GM15510 (cell line): ENCODE results near the gene FAM117A.

ENCODE experiments used
- POLR2A ChIP-seq: IDR thresholded peaks from 3 replicates; pipeline ENCODE4 v1.6.1; 2011; ENCODE audit warnings: borderline replicate concordance; ENCODE audit not compliant: insufficient read length; ENCODE audit errors: extremely low read depth

Gene FAM117A

GRCh38 chr17:49687878-49688491, 75.9 kb downstream of the FAM117A start:
- no peak for TF ChIP-seq POLR2A

GRCh38 chr17:49681106-49681979, 82.6 kb downstream of the FAM117A start:
- TF ChIP-seq POLR2A: no peak

- no peak for TF ChIP-seq POLR2A
Observed at GRCh38 chr17:49680314-49680713, 83.6 kb downstream of the FAM117A start.

- peak; percentile 62 for TF ChIP-seq POLR2A
Observed at GRCh38 chr17:49677933-49678847, 85.7 kb downstream of the FAM117A start, which contains the start of gene SPOP. Gene SPOP, minus strand, starts transcription at chr17:49678097. Its CDS starts 55,287 bp downstream, at chr17:49622810.

DNA sequence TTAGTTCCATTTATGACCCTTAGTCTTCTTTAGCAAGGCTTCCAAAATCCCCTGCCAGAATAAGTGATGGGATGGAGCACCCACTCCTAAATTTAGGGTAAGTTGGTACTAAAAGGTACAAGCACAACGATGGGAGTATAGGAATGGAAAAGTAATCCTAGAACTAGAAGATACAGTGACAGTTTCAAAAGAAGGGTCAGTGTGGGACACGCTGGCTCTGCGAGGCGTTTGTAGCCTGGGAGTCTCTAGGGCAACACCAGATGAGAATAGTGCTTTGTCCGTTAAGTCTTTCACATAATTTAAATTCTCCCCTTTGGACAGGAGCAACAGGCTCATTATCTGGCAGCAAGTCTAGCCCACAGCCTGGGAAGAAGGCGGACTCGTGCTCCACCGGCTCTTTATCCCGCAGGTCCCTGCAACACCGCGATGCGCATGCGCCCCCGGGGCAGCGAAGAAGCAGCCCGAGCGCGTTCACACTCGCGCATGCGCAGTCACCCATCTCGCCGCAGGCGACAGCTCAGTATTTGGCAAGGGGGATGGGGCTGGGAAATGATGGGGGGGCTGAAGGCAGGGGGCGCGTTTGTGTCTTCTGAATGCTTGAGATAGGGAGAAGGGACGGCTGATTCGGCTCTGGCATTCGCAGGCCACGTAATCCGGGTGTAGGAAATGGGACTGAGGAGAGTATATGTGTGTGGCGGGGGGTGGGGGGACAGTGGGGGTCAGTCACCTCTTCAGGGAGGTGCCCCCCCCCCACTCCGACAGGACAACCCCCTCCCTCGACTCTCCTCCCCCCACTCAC, 86.6 kb downstream of the FAM117A start:
- peak; percentile 34 for TF ChIP-seq POLR2A

GRCh38 chr17:49676276-49676868, 87.6 kb downstream of the FAM117A start:
- no peak for TF ChIP-seq POLR2A

- TF ChIP-seq POLR2A: no peak
Observed at GRCh38 chr17:49674507-49674906, 89.4 kb downstream of the FAM117A start.

DNA sequence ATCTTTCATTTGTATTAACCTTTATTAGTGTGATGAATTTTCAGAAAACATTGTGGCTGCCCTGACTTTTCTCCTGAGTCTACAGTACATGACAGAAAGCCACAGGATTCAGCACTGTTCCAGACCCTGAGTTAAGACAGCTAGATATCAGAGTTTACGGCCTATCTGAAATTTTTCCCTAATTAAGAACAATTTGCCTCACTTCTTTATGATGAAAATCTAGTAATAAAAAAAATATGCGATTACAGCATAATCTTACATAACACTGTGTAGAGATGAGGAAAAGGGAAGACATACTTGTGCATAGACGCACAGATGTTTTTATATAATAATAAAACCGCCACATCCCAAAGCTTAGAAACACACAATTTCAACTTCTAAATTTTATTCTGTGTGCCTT, 93.3 kb downstream of the FAM117A start:
- no peak for TF ChIP-seq POLR2A

GRCh38 chr17:49670002-49670401, 93.9 kb downstream of the FAM117A start:
- TF ChIP-seq POLR2A: no peak

- TF ChIP-seq POLR2A: no peak
Observed at GRCh38 chr17:49667854-49668253, 96.1 kb downstream of the FAM117A start.

- no peak for TF ChIP-seq POLR2A
Observed at GRCh38 chr17:49664706-49665211, 99.2 kb downstream of the FAM117A start.
